GM21360 (cell line): ENCODE measurements around the gene GPR161.
"Not testable (repeated sequence)": the region's sequence is repeated elsewhere in the genome, so short reads cannot be mapped to it uniquely, and the experiment has no call there.

Source experiments
- ATAC-seq: cut with Tn5 transposase; IDR thresholded peaks from one replicate; pipeline ENCODE4 v1.9.1; 2021; ENCODE audit warnings: mild to moderate bottlenecking, moderate library complexity; ENCODE audit not compliant: unreplicated experiment

Gene GPR161, protein sequence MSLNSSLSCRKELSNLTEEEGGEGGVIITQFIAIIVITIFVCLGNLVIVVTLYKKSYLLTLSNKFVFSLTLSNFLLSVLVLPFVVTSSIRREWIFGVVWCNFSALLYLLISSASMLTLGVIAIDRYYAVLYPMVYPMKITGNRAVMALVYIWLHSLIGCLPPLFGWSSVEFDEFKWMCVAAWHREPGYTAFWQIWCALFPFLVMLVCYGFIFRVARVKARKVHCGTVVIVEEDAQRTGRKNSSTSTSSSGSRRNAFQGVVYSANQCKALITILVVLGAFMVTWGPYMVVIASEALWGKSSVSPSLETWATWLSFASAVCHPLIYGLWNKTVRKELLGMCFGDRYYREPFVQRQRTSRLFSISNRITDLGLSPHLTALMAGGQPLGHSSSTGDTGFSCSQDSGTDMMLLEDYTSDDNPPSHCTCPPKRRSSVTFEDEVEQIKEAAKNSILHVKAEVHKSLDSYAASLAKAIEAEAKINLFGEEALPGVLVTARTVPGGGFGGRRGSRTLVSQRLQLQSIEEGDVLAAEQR

GRCh38 chr1:168136709-168137514, at the start of gene GPR161:
Gene GPR161 (minus strand): TSS chr1:168136930. CDS start chr1:168104850, 32,080 bp downstream.
- ATAC-seq, result no peak

DNA sequence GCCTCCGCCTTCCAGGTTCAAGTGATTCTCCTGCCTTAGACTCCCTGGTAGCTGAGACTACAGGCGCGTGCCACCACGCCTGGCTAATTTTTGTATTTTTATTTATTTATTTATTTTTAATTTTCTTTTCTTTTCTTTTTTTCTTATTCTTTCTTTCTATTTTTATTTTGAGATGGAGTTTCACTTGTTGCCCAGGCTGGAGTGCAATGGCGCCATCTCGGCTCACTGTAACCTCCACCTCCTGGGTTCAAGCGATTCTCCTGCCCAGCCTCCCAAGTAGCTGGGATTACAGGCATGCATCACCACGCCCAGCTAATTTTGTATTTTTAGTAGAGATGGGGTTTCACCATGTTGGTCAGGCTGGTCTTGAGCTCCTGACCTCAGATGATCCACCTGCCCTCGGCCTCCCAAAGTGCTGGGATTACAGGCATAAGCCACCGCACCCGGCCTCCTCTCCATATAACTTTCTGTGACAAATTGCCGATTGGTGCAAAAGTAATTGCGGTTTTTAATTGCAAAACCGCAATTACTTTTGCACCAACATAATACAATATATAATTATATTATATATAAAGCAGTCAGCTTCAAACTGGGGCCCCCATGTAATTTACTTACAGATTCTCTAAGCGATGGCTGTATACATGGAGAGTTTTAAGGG, 44.5 kb upstream of the GPR161 start:
- ATAC-seq, result not testable (repeated sequence)

DNA sequence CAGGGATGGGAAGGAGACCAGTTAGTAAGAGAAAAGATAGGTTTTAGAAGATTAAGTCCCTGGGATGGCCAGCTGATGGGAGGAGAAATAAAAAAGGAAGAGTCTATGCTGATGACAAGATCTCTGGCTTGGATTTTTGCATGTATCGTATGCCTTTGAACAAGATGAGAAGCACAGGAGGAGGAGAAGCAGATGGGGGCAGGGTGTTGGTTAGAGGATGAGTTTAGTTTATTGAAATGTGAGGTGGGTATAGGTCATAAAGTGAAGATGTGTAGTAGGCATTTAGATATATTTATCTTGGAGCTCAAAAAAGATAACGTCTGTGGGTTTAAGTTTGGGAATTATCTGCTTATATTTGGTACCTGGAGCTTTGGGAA, 43.4 kb upstream of the GPR161 start:
- ATAC-seq, result no peak

DNA sequence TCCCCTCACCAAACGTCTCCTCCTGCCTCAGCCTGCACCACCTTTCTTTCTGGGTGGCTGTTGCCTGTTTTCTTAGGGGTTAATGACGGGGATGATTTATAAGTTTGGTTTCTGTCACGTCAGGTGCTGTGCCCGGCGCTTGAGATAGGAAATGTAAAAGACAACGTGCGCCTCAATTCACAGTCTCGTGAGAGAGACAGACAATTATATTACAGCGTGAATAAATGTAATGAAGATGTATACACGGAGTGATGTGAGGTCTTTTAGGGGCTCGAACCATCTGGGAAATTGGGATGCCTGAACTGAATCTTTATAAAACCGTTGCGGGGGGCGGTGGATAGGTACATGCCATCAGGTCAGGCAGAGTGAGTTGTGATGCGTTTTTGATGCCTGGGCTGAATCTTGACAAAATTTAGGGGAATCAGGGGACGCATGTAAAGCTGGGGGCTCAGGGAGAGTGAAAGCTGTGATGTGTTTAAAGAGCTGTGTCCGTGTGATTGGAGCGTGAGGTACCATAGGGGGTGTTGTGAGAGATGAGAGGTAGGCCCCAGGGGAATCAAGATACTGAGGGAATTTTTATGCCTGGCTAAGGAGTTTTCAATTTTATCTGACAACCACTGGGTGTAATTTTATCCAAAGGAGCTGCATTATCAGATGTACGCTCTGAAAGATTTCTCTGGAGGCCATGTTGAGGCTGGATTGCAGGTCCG, 42.9 kb upstream of the GPR161 start:
- no peak for ATAC-seq

DNA sequence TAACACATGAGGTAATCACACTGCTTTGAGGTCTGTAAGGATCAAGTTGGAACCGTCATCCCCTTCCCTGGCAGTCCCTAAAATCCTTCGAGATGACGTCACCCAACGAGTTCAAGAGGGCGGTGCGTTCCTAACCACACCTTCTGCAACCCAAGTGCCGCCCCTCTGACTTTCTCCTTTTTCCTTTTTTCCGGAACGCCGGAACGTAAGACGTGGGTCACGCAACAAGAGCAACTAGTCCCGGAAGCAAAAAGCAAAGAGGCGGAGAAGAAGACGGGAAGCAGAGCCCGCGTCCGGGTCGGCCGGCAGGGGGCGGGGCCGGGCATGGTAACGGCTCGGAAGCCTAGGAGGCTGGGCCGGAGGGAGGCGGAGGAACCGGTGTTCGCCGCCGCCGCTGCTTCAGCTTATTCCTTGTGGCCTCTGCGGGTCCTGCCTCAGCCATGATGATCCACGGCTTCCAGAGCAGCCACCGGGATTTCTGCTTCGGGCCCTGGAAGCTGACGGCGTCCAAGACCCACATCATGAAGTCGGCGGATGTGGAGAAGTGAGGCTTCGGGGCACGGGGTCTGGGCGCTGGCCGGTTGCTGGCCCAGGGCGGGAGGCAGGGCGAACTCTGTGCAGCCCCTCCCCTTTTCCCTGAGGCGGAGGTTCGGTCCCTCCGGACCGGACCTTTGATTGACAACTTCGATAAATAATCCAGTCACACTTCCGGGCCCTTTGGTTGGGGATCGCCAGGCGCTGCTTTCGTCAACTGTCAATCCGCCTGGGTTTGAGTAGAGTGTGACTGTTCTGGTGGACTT, 42.1 kb upstream of the GPR161 start, which contains the start of gene TIPRL:
Gene TIPRL, plus strand, starts transcription at position 325 of the 800 bp plus-strand sequence. Its CDS starts 116 bp downstream, at position 441.
- peak; percentile 90 for ATAC-seq

DNA sequence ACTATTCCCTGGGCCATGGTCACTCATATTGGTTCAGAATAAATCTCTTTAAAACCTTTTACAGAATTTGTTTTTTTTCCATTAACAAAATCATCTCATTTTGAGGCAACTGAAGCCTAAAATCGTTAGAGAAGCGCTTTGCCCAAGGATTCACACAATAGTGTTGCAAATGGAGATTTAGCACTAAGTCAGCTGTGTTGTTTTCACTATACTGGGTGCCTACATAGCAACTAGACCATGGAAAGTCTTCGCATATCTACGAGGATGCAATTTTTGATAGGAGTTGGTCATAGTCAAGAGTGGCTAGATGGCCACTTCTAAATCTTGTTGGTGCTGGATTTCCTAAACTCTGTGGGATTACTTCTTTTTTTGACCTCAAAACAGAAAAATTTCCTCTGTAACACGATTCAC, 41.5 kb upstream of the GPR161 start:
- ATAC-seq, result no peak

- ATAC-seq, result no peak
These were observed 35.7 kb upstream of the GPR161 start for GRCh38 chr1:168172250-168172915.

- no peak for ATAC-seq
These were observed 34.1 kb upstream of the GPR161 start for GRCh38 chr1:168170564-168171508.

DNA sequence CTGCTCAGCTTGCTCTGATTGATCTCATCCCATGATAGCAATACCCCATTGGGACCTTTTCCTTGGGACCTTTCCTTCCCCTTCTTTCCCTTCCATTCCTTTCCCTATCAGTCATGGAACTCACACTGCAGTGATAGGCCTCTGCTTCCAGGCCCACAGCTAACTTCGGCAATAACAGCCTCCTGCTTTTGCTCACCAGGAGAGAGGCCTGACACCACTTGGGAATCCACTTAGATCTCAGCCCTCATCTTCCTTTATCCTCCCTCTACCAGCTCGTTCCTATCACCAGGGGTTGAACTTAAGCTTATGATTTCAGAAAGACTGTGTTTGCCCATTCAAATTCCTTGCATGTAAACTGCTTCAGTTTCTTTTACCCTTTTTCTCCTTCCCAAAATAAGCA, 31.1 kb upstream of the GPR161 start:
- ATAC-seq, result no peak

DNA sequence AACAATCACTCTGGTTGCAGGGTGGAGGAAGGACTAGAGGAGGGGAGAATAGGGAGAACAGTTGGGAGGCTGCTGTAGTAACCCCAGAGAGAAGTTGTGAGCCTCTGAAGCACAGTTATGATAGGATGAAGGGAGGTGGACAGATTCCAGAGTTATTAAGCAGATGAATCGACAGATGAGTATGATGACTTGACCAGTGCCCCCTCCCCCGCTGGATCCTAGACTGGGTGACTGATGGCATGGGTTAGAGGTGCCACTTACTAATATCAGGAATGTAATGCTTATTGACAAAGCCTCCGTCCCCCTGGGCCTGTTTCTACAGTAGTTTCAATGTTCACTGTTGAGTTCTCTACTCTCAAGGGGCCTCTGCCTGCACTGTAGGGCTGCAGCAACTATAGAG, 28.0 kb upstream of the GPR161 start:
- ATAC-seq, result no peak

GRCh38 chr1:168163670-168164069, 26.9 kb upstream of the GPR161 start:
- no peak for ATAC-seq

- ATAC-seq, result no peak
These were observed 24.7 kb upstream of the GPR161 start for GRCh38 chr1:168161459-168161858.

DNA sequence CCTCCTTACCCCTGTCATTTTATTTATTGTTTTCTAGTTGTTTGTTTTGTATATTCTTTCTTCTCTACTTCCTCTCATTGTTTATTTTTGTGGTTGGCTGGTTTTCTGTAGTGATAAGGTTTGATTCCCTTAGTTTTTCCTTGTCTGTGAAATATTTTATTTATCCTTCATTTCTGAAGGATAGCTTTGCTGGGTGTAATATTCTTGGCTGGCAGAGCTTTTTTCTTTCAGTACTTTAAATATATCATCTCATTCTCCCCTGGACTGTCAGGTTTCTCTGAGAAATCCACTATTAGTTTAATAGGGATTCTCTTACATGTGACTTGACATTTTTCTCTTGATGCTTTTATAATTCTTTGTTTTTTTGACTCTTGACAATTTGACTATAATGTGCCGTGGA, 23.2 kb upstream of the GPR161 start:
- ATAC-seq, result no peak

- ATAC-seq, result no peak
These were observed 22.5 kb upstream of the GPR161 start for GRCh38 chr1:168159251-168159650.

DNA sequence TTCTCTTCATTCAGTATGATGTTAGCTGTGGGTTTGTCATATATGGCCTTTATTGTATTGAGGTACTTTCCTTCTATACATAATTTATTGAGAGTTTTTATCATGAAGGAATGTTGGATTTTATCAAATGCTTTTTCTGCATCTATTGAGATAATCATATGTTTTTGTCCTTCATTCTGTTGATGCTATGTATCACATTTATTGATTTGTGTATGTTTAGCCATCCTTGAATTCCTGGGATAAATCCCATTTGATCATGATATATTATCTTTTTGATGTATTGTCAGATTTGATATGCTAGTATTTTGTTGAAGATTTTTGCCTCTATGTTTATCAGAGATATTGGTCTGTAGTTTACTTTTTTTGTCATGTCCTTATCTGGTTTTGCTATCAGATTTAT, 20.9 kb upstream of the GPR161 start:
- ATAC-seq, result no peak

DNA sequence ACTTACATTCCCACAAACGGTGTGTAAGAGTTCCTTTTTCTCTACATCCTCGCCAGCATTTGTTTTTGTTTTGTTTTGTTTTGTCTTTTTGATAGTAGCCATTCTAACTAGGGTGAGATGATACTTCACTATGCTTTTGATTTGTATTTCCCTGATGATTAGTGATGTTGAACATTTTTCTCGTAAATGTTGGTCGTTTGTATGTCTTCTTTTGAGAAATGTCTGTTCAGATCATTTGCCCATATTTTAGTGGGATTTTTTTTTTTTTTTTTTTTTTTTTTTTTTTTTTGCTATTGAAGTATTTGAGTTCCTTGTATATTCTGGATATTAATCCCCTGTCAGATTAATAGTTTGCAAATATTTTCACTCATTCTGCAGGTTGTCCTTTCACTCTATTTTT, 19.2 kb upstream of the GPR161 start:
- no peak for ATAC-seq

GRCh38 chr1:168154707-168155106, 18.0 kb upstream of the GPR161 start:
- not testable (repeated sequence) for ATAC-seq

GRCh38 chr1:168151935-168152334, 15.2 kb upstream of the GPR161 start:
- ATAC-seq, result no peak
